ENCODE results near the gene MRE11.
"Not testable (repeated sequence)": the region's sequence is repeated elsewhere in the genome, so short reads cannot be mapped to it uniquely, and the experiment has no call there.

MRE11 gene

GRCh38 chr11:94433049-94433448 is 60.6 kb downstream of the MRE11 start:
- no peak for DNase-seq

- no peak for DNase-seq
These were observed 69.0 kb downstream of the MRE11 start for GRCh38 chr11:94424662-94425061.

- no peak for DNase-seq
These were observed 69.6 kb downstream of the MRE11 start for GRCh38 chr11:94424011-94424410.

- no peak for DNase-seq
These were observed 70.1 kb downstream of the MRE11 start for GRCh38 chr11:94423507-94423906.

GRCh38 chr11:94418123-94418765 is 75.4 kb downstream of the MRE11 start:
- no peak for DNase-seq

GRCh38 chr11:94417386-94417987 is 76.2 kb downstream of the MRE11 start:
- peak in 2 of 58 donors; percentile 4 for DNase-seq

- DNase-seq, result peak in 1 of 58 donors; percentile 24
These were observed 88.4 kb downstream of the MRE11 start for GRCh38 chr11:94405062-94405833.

GRCh38 chr11:94402355-94402754 is 91.3 kb downstream of the MRE11 start:
- no peak for DNase-seq

GRCh38 chr11:94401773-94402265 is 91.8 kb downstream of the MRE11 start:
- DNase-seq, result no peak

- peak in 22 of 58 donors; percentile 6 to 64 (median 24) for DNase-seq
These were observed 92.5 kb downstream of the MRE11 start, which contains the start of gene GPR83 for GRCh38 chr11:94400839-94401772. Gene GPR83 (minus strand): TSS chr11:94401419. CDS start chr11:94401247, 172 bp downstream.

GRCh38 chr11:94400457-94400838 is 93.2 kb downstream of the MRE11 start:
- no peak for DNase-seq

- no peak for DNase-seq
These were observed 93.6 kb downstream of the MRE11 start for GRCh38 chr11:94400050-94400449.

- DNase-seq, result no peak
These were observed 95.5 kb downstream of the MRE11 start for GRCh38 chr11:94398101-94398500.

GRCh38 chr11:94396282-94396681 is 97.4 kb downstream of the MRE11 start:
- DNase-seq, result no peak

GRCh38 chr11:94391937-94392336 is 101.7 kb downstream of the MRE11 start:
- DNase-seq, result not testable (repeated sequence)

- no peak for DNase-seq
These were observed 114.0 kb downstream of the MRE11 start for GRCh38 chr11:94379613-94380012.

- DNase-seq, result no peak
These were observed 116.8 kb downstream of the MRE11 start for GRCh38 chr11:94376841-94377240.

GRCh38 chr11:94370576-94370975 is 123.1 kb downstream of the MRE11 start:
- DNase-seq, result not testable (repeated sequence)
